ENCODE data around the gene GRIK4.

GRCh38 chr11:120747850-120748814, 236.6 kb downstream of the GRIK4 start:
- TF ChIP-seq CTCF (conservative IDR thresholded peaks at IDR 0.05; ENCODE audit: low read length) (no peak), EZH2phosphoT487 (IDR thresholded peaks at IDR 0.05; ENCODE audit: borderline replicate concordance, low read depth, low read length) (no peak)

Measured in OCI-LY7 (cell line).